Measurements from ENCODE around the gene MED6.

DNA sequence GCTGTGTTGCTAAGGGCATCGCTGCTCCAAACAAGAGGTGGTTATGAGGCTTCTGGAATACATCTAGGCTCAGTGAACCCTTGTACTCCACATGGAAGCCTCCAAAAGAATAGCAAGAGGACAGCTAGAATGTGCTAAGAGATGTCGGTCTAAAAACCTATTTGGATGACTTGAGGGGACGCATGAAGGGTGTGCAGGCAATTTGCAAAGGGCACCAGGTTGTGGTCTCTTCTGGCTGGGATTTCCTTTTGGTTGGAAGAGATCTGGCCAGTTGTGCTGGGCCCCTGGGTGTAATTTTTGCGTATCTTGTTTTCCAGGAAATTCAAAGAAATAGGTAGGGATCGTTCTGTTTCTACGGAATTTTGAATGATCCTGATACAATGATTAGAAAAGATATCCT, 45.4 kb upstream of the MED6 start:
- TF ChIP-seq TAF1 (IDR thresholded peaks at IDR 0.05; ENCODE audit: low read depth) (no peak), EZH2 (IDR thresholded peaks at IDR 0.05; ENCODE audit: borderline replicate concordance, insufficient read depth, low read length, poor library complexity, severe bottlenecking) (no peak), SMC3 (conservative IDR thresholded peaks at IDR 0.05; ENCODE audit: poor library complexity) (no peak)
- TF ChIP-seq, protein P1, sequence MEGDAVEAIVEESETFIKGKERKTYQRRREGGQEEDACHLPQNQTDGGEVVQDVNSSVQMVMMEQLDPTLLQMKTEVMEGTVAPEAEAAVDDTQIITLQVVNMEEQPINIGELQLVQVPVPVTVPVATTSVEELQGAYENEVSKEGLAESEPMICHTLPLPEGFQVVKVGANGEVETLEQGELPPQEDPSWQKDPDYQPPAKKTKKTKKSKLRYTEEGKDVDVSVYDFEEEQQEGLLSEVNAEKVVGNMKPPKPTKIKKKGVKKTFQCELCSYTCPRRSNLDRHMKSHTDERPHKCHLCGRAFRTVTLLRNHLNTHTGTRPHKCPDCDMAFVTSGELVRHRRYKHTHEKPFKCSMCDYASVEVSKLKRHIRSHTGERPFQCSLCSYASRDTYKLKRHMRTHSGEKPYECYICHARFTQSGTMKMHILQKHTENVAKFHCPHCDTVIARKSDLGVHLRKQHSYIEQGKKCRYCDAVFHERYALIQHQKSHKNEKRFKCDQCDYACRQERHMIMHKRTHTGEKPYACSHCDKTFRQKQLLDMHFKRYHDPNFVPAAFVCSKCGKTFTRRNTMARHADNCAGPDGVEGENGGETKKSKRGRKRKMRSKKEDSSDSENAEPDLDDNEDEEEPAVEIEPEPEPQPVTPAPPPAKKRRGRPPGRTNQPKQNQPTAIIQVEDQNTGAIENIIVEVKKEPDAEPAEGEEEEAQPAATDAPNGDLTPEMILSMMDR (IDR thresholded peaks at IDR 0.05; ENCODE audit: poor library complexity, severe bottlenecking), result no peak
